HG03135 (cell line): ENCODE data around the gene MAMDC4.

Source experiments
- ATAC-seq: cut with Tn5 transposase; IDR thresholded peaks from one replicate; pipeline ENCODE4 v1.9.1; 2021; ENCODE audit warnings: mild to moderate bottlenecking, moderate library complexity; ENCODE audit not compliant: unreplicated experiment

Gene MAMDC4

DNA sequence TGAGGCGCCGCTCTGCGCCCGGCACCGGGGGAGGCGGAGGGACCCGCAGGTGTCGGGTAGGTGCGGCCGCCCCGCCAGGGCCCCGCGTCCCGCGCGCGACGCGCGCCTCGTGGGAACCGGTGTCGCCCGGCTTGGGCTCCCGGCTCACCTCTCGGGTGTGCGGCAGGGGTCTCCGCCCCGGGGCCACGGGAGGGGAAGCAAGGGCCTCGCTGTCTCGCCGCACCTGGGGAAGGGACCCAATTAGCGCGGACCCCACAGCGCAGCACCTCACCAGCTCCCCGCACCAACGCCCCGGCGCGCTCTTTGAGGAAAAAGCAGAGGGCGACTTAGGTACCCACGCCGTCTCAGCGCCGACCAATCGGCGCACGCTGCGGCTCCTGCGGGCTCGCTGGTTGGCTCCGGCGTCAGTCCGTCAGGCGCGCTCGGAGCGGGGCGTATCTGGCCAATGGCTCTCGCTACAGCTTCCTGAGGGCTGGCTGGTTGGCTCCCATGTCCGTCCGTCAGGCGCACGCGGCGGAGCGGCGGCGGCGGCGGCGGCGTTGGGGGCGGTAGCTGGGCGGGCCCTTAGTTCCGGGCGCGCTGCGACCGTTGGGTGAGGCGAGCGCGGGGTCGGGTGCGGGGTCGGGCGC lies 33.9 kb downstream of the MAMDC4 start, which contains the start of gene TRAF2:
Gene TRAF2 (plus strand): TSS at position 567 of the 629 bp plus-strand sequence. CDS start 12,225 bp downstream, outside the sequence.
- ATAC-seq, result peak; percentile 83

DNA sequence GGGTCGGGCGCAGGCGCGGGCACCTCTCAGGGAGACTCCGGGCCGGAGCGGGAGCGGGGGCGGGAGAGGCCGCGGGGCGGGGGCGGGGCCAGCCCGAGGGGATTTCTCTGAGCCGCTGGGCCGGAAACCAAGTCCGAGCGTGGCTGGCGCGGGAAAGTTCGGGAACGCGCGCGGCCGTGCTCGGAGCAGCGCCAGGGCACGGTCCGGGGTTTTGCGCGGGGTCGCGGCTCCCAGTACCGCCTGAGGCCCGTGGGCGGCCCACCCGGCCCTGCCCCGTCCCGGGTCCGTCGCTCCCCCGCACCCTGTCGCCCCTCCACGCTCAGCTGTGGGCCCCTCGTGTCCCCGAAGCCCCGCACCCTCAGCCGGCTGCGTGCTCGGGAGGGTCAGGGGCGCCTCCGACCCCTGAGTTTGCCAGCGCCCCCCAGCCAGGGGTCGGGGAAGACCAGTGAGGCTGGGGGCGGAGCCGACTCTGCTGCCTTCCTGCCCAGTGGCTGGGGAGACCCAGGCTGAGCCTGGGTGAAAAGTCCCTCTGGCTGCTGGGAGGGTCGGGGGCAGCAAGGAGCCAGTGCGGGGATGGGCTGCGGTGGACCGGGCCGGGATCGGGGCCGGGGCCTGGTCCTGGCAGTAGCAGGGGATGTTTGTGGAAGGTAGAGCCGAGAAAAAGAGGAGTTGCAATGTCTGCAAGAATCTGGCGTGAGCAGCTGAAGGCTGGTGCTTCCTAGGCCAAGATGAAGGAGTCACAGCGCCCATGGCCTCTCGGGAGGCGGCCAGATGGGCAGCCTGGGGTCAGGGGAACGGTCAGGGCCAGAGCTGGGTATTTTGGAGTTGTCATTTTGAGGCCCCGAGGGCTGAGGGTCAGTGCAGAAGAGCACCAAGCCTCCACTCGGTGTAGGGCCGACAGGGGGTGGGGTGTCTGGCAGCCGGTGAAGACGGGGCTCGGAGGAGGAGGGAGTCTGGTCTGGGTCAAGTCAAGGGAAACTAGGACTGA lies 34.8 kb downstream of the MAMDC4 start:
- ATAC-seq, result peak; percentile 44

DNA sequence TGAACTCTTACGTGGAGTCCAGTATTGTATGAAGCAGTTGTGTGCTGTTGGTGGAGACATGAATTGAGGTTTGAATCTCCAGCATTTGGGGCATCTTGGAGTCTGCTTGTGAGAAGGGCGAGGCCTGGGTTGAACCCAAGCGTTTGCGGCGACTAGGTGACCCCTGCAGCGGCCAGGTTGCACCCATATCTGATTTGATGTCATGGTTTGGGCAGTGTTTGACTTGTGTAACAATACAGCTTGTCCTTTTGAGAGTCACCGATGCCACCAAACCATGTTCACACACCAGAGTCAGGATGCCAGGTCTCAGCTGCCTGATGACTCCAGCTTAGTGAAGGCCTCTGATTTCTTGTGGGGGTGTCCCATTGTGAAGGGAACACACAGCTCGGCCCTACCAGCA lies 36.3 kb downstream of the MAMDC4 start:
- no peak for ATAC-seq

DNA sequence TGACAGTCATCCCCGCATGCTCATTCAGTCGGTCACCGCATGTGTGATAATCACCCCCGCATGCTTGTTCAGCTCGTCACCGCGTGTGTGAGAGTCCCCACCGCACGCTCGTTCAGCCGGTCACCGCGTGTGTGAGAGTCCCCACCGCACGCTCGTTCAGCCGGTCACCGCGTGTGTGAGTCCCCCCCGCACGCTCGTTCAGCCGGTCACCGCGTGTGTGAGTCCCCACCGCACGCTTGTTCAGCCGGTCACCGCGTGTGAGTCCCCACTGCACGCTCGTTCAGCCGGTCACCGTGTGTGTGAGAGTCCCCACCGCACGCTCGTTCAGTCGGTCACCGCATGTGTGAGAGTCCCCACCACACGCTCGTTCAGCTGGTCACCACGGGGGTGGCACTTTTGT lies 37.7 kb downstream of the MAMDC4 start:
- no peak for ATAC-seq

DNA sequence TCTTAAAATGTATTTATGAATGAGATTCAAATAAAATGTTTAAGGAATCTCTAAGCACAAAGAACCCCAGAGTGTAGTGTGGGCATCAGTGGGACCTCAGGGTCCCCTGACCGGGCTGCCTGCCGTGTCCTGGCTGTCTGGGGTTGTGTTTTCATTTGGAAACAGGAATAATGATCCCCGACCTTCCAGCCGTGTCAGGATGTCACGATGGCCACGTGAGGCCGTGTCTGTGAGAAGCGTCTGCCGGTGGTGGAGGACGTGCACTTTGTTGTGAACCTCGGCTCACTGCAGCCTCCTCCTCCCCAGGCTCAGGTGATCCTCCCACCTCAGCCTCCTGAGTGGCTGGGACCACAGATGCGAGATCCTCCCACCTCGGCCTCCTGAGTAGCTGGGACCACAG lies 38.5 kb downstream of the MAMDC4 start:
- no peak for ATAC-seq

DNA sequence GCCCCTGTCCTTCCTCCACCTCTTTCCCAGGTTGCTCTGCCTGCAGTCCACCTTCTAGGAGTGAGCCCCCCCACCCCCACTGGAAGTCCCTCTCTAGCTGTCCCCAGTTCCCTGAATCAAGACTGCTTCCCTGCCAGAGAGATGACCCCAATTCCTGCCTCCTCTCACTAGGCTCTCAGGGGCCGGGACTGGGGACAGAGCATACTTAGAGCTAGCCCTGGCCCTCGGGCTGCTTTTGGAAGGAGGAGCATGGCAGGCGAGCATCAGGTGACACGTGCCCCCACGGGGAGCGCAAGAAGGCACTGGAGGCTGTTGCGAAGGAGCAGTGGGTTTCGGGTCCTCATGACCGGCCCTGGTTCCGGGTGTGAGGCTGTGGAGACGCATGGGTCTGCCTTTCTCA lies 43.9 kb downstream of the MAMDC4 start:
- no peak for ATAC-seq

DNA sequence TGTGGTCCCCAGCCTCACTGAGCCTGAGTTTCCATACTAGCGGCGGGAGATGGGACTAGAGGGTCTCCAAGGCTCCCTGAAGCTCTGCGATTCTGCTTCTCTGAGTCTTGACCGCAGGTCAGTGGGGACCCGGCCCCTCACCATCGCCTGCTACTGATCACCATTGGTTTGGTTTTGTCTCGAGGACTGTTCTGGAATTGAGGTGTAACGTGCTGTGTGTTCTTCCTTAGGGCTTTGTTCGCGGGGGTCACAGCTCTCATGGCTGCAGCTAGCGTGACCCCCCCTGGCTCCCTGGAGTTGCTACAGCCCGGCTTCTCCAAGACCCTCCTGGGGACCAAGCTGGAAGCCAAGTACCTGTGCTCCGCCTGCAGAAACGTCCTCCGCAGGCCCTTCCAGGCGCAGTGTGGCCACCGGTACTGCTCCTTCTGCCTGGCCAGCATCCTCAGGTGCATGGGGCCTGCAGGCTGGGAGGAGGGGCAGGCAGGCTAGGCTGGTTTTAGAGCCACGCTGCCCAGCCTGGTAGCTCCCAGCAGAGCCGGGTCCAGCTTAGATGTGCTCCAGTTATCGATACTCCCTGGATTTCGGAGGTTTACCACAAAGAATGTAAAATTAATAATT lies 46.4 kb downstream of the MAMDC4 start:
- no peak for ATAC-seq

DNA sequence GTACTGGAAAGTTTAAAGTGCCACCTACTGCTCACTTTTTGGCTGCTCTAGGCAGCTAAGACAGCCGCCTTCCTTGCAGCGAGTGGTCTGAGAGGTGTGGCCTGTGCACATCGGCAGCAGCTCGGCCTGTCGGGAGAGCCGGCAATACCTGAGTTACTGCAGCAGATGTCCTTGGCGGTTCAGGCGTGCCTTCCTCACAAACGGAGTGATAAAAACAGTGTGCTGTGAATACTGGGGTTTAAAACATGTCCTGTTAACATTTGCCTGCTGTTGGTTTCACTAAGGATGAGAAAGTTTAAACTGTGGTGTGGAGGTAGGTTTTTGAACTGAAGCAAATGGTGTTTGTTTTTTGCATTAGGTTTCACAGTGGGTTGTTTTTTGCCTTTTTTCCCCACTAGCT lies 47.0 kb downstream of the MAMDC4 start:
- no peak for ATAC-seq

DNA sequence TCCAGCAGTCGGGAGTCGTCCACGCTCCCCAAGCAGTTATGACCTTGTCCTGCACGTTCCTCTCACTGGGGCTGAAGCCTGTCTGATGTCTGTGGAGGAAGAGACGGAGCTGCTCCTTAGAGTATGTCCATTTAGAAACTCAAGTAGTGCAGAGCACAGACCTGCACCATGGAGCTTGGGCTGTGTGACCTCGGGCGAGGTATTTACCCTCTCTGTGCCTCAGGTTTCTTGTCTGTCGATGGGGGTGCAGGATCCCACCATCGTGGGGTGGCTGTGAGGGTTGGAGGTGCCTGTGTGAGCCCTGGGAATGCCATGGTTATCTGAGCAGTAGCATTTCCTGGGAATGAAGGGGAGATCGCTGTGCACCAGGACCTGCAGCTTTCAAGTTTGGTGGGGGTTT lies 48.4 kb downstream of the MAMDC4 start:
- ATAC-seq, result no peak

DNA sequence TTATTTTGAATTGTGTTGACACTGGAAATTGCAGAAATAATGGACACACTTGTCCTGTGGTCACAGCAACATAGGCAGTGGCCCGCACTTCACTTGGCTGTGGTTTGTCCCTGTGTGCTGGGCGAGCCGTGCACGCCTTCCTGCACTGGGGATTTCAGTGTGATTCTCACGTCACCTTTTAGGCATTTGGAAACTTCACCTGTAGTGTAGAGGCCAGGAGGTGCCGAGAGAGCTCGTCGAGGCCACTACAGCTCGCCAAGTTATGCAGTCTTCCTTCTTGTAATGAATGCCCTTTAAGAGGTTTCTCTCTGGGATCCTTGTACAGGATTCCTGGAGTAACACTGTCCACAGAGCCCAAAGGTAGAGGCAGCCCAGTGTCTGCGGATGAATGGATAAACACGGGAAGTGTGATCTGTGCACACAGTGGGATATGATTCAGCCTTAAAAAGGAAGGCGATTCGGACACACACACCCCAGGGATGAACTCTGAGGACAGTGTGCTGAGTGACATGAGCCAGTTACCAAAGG lies 48.9 kb downstream of the MAMDC4 start:
- ATAC-seq, result no peak

DNA sequence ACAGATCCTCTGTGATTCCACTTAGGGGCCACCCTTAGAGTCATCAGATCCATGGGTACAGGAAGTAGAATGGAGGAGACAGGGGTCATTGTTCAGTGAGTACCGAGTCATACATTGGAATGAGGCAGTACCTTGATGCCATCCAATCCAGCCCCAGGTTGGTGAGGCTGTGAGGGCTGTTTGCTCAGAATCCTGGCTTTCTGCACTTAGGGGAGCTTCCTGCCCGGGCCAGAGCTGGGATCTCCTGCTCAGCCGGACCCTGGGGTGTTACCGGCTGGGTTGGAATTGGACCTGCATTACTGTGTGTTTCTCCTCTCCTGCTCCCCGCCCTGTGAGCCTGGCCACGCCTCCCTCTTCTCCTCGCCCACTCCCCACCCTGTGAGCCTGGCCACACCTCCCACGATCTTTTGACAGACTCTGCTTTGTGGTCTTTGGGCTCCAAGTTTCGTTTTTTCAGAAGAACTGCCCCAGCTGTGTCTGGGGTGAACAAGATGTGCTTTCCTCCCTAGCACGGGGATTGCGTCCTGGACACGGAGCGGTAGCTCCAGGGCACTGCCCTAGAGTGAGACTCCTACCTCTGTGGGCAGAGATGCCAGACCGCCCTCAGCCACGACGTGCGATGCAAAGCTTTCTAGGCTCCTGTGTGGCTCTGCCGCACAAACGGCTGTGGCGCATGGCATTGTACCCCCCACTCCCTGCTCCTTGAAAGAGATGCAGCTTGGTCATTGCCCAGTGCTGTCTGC lies 49.5 kb downstream of the MAMDC4 start:
- ATAC-seq, result peak; percentile 45

DNA sequence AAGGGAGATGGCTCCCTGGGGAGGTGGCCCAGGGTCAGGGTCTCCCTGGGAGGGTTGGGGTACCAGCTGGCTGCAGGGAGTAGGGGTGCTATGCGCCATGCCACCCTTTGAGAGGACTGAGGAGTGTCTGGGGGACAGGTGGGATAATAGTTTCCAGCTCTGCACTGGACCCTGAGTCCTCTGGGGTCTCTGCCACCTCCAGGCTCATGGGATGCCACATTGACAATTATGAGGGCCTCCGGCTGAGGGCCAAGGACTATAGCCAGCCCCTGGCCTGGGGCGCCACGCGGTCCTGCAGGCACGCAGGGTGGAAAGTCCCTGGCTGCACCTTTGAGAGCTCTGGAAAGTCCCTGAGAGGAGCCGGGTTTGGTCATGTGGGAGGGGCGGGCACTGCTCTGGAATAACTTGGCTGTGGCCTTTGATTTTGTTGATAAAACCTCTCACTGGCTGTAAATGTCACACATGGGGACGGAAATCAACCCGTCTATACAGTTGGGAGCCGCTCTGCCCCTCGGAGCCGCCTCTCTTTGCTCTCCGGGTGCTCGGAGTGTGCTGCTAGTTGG lies 50.2 kb downstream of the MAMDC4 start:
- ATAC-seq, result peak; percentile 59

DNA sequence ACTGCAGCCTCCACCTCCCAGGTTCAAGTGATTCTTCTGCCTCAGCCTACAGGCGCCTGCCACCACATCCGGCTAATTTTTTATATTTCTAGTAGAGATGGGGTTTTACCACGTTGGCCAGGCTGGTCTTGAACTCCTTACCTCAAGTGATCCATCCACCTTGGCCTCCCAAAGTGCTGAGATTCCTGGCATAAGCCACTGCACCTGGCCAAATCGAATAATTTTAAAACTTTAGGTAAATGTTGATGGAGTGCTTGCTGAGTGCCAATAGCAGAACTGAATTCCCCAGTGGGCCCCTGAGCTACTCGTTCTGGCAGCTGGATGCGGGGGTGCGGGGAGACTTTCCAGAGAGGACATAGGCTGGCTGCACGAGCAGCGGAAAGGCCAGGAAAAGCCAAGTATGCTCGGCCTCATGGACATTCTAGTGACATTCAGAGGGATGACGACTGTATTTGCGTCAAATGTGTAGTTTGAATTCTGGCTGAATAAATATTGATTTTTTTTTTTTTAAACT lies 51.0 kb downstream of the MAMDC4 start:
- no peak for ATAC-seq

DNA sequence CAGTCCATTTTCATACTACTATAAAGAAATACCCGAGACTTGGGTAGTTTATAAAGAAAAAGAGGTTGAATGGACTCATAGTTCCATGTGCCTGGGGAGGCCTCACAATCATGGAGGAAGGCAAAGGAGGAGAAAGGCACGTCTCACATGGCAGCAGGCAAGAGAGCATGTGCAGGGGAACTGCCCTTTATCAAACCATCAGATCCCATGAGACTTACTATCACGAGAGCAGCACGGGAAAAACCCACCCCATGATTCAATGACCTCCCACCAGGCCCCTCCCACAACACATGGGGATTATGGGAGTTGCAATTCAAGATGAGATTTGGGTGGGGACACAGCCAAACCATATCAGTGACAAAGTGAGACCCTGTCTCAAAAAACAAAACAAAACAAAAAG lies 54.1 kb downstream of the MAMDC4 start:
- no peak for ATAC-seq

DNA sequence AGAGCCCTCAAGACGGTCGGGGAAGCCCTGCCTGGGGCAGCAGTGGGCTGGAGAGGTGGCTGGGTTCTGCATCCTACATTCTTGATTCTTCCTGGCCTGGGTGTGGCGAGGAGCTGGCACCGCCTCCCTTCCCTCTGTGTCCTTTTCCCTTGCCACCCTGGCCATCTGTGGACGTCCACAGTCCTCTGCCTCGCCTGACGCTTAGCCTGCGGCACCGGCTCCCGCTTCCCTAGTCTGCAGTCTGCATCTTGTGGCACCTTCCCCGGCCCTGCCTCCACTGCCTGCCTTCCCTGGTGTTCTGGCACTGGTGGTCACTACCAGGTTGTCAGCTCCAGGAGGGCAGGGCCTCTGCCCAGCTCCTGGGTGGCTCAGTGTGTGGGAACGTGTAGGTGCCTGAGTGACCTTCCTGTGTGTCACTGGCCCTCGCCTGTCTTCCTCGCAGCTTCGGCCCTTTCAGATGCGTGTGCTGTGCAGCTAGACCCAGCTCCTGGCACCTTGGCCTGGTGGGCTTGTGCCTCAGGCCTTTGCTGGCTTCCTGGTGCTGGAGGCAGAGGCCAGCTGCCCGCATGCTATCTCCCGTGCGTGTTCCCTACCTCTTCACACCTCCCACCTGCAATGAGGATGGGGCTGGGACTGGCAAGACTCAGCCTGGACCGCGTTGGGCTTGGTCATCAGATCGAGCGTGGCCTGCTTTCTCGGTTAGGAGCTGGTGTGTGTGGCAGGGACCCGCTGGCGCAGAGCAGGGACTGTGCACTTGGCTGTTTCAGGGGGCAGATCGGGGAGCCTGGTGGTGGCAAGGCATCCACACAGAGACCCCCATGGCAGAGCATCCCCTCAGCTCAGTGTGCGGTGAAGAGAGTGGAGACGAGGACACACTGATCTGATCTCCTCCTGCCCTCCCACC lies 55.1 kb downstream of the MAMDC4 start:
- no peak for ATAC-seq
